Endothelial cell (in vitro differentiated cells): Measurements from ENCODE around the gene DTNA. TPM values are rescaled to one million over a fixed set of nuclear protein-coding genes. Genes with fewer than 3 reads are reported as not detected.

Source experiments
- DNase-seq: peaks from one replicate; pipeline ENCODE4 v3.0.0; 2021; ENCODE audit warnings: low spot score
- H3K27ac Mint-ChIP-seq: one replicate; pipeline ENCODE4 v1.8.0; 2021; ENCODE audit warnings: mixed read lengths, inconsistent platforms; ENCODE audit not compliant: unreplicated experiment
- H3K27me3 Mint-ChIP-seq: one replicate; pipeline ENCODE4 v1.8.0; 2021; ENCODE audit warnings: mild to moderate bottlenecking, moderate library complexity, mixed read lengths, inconsistent platforms; ENCODE audit not compliant: unreplicated experiment
- H3K36me3 Mint-ChIP-seq: one replicate; pipeline ENCODE4 v1.8.0; 2021; ENCODE audit warnings: mild to moderate bottlenecking, low read depth, mixed read lengths, inconsistent platforms; ENCODE audit not compliant: unreplicated experiment
- H3K4me1 Mint-ChIP-seq: one replicate; pipeline ENCODE4 v1.8.0; 2021; ENCODE audit warnings: mild to moderate bottlenecking, mixed read lengths, inconsistent platforms; ENCODE audit not compliant: unreplicated experiment
- H3K4me3 Mint-ChIP-seq: one replicate; pipeline ENCODE4 v1.8.0; 2021; ENCODE audit warnings: mild to moderate bottlenecking, mixed read lengths, inconsistent platforms; ENCODE audit not compliant: unreplicated experiment
- H3K9me3 Mint-ChIP-seq: one replicate; pipeline ENCODE4 v1.8.0; 2021; ENCODE audit warnings: mixed read lengths, inconsistent platforms; ENCODE audit not compliant: unreplicated experiment
- total RNA-seq: library from RNA; stranded (reverse); fragmentation: NEBNext Ultra II Directional; extraction: Animal tissue kit (Norgen Biotek cat#: 25700); gene quantifications from one replicate; pipeline ENCODE4 v1.2.1, GENCODE V29; 2021; ENCODE audit not compliant: unreplicated experiment
- TF ChIP-seq, protein P1 (sequence below): fragments of 200-600 bp; sonication (generic); IDR thresholded peaks from one replicate; pipeline ENCODE4 v1.5.0; 2021; ENCODE audit warnings: antibody characterized with exemption; ENCODE audit not compliant: unreplicated experiment

The DTNA gene
- total RNA-seq, 1 donor from 2014 or later: 17.9 TPM

DNA sequence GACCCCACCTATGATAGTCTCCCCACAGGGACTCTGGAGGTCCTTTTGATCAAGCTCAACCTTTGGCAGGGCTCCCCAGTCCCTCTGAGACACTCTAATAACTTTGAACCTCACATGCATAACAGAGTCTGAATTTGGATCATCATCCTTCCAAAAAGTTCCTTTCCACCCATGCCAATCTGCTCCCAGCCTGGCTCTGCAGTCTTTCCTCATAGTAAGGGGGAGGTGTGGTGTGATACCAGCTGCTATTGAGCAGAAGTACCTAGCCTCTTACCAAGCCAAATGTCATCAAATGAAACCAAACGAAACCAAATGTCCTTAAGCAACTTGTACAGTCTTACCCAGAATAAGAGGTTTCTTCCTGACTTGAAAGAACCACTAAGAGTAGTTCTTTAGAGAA, 36.5 kb downstream of the DTNA start:
- H3K4me3 Mint-ChIP-seq: no peak overlapping the region
- no peaks in the 10 kb centered on the region for H3K4me1 Mint-ChIP-seq
- H3K36me3 Mint-ChIP-seq: no peaks in the 10 kb centered on the region
- H3K27ac Mint-ChIP-seq: no peak overlapping the region
- H3K27me3 Mint-ChIP-seq: no peaks in the 10 kb centered on the region
- TF ChIP-seq, protein P1, sequence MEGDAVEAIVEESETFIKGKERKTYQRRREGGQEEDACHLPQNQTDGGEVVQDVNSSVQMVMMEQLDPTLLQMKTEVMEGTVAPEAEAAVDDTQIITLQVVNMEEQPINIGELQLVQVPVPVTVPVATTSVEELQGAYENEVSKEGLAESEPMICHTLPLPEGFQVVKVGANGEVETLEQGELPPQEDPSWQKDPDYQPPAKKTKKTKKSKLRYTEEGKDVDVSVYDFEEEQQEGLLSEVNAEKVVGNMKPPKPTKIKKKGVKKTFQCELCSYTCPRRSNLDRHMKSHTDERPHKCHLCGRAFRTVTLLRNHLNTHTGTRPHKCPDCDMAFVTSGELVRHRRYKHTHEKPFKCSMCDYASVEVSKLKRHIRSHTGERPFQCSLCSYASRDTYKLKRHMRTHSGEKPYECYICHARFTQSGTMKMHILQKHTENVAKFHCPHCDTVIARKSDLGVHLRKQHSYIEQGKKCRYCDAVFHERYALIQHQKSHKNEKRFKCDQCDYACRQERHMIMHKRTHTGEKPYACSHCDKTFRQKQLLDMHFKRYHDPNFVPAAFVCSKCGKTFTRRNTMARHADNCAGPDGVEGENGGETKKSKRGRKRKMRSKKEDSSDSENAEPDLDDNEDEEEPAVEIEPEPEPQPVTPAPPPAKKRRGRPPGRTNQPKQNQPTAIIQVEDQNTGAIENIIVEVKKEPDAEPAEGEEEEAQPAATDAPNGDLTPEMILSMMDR: no peak
- no peaks in the 10 kb centered on the region for H3K9me3 Mint-ChIP-seq
- no peak for DNase-seq

- Mint-ChIP-seq H3K9me3 (no peaks in the 10 kb centered on the region), H3K4me1 (no peaks in the 10 kb centered on the region), H3K36me3 (no peaks in the 10 kb centered on the region), H3K27me3 (no peaks in the 10 kb centered on the region), H3K4me3 (no peak overlapping the region), H3K27ac (no peak overlapping the region)
- TF ChIP-seq, protein P1: no peak
- DNase-seq: no peak
Measured at GRCh38 chr18:34749721-34750120, 39.6 kb downstream of the DTNA start.

DNA sequence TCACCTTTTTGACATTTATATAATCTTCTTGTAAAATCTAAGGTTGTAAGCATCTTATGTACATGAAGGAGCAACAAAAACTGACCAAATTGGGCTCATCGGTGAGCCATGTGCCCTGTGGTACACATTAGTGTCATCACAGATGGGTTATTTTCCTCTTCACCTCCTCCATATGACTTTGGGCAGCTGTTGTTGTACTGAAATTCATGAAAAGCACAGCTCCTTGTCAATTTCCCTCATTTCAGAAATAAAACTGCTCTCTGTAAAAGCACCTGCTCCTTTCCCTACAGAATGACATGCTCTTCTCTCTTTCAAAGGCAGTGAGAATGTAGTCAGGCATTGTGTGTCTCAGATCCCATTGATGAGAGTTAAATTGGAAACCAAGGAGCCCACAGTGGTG, 42.0 kb downstream of the DTNA start:
- TF ChIP-seq, protein P1: no peak

DNA sequence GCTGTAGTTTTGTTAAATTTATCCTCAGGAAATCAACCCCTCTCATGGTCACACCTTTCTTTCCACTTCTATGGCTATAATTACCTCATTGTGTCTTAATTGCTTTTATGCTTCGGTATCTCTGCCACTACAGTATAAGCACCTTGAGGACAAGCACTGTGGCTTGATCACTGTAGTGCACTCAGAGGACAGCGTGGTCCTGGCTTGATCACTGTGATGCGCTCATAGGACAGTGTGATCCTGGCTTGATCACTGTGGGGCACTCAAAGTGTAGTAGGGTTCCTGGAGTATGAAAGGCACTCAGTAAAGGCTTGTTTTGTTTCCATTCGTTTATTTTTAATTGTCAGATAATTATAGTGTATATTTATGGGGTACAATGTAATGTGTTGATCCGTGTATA, 44.2 kb downstream of the DTNA start:
- H3K36me3 Mint-ChIP-seq: no peaks in the 10 kb centered on the region
- H3K4me3 Mint-ChIP-seq: no peak overlapping the region
- H3K27ac Mint-ChIP-seq: no peak overlapping the region
- H3K4me1 Mint-ChIP-seq: peaks cover 3% of the 10 kb centered on the region
- no peak for DNase-seq
- TF ChIP-seq, protein P1: no peak
- H3K27me3 Mint-ChIP-seq: no peaks in the 10 kb centered on the region
- no peaks in the 10 kb centered on the region for H3K9me3 Mint-ChIP-seq

More for the DNA sequence above, 42.0 kb downstream of the DTNA start:
- Mint-ChIP-seq H3K4me1 (no peaks in the 10 kb centered on the region), H3K36me3 (no peaks in the 10 kb centered on the region), H3K9me3 (no peaks in the 10 kb centered on the region), H3K27ac (no peak overlapping the region), H3K27me3 (no peaks in the 10 kb centered on the region), H3K4me3 (no peak overlapping the region)
- DNase-seq: no peak

DNA sequence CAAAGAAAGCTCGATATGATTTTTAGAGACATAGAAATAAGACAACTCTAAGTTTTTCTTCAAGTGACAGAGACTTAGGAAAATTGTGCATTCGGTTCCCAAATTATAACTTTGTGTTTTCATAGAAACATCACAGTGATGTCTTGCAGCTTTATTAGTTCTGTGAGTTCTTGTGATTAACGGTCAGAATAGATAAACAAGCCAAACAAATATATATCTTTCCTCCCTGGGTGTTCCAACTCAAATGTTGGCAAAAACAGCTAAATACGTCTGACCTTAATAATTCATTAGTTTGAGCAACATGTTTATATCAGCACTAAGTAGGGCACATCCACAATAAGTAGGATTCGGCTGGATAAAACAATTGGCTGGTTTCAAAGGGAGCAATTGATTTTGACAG, 47.6 kb downstream of the DTNA start:
- DNase-seq: no peak
- H3K27me3 Mint-ChIP-seq: peaks cover 2% of the 10 kb centered on the region
- peaks cover 3% of the 10 kb centered on the region for H3K4me1 Mint-ChIP-seq
- no peaks in the 10 kb centered on the region for H3K9me3 Mint-ChIP-seq
- no peaks in the 10 kb centered on the region for H3K36me3 Mint-ChIP-seq
- no peak overlapping the region for H3K4me3 Mint-ChIP-seq
- TF ChIP-seq, protein P1: no peak
- no peak overlapping the region for H3K27ac Mint-ChIP-seq
